Activated T-cell treated with anti-CD3 and anti-CD28 coated beads for 1 hour (primary cell): ENCODE measurements around the gene SSBP2.

Experiments
- DNase-seq: peaks from one replicate; pipeline ENCODE4 v3.0.0-alpha.2; 2020; ENCODE audit warnings: low read depth

Gene SSBP2

DNA sequence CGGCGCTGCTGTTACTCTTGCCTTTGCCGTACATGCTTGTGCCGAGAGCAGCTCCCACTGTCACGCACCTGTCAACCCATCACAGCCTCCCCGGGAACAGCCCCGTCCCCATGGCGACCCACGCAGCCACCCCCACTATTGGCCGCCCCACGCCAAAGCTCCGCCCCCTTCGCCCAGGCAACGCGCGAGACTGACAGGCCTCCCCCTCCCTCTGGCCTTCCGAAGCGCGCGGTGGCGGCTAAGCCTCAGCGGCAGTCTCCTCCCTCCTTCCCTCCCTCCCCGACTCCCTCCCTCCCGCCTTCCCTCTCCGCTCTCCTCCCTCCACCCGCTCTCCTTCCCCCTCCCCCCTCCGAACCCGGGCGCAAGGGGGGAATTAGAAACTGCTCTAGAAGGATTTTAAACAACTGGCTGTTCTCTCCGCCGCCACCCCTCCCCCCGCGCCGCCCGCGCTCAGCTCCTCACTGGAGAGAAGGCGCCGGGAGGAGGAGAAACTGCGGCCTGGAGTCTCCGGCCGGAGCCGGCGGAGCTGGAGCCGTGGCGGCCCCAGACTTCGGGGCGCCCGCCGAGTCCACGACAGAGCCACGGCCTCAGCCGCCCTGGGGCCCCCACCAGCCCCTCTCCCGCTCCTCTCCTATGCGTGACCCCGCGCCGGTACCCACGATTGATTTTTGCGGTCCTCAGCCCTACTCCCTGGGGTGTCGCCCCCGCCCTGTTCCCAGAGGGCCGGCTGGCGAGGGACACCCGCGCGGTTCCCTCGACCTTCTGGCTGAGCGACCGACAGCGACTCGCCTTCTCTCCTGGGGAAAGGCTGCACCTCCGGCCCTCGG lies at the start of gene SSBP2:
SSBP2 (minus strand) TSS at position 89 of the 827 bp plus-strand sequence; CDS start at position 34, 55 bp downstream.
- peak; percentile 100 for DNase-seq

DNA sequence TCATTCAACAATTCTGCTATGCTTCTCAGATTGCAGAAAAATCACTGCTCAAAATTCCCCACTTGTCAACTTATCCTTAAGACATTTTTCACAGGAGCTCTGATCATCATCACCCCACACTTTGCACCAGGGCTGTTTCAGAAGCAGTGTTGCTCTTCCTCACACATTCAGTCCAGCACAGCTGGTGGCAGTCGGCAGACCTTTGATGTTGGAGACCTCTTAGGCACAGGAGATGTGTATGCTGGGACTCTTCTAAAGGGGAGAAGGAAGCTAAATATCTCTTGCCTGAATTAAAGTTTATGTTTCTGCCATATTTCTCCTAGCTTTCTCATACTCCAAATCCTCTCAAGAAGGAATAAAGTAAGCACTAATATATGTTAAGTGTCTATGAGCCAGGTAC lies 44.8 kb upstream of the SSBP2 start:
- DNase-seq: no peak

DNA sequence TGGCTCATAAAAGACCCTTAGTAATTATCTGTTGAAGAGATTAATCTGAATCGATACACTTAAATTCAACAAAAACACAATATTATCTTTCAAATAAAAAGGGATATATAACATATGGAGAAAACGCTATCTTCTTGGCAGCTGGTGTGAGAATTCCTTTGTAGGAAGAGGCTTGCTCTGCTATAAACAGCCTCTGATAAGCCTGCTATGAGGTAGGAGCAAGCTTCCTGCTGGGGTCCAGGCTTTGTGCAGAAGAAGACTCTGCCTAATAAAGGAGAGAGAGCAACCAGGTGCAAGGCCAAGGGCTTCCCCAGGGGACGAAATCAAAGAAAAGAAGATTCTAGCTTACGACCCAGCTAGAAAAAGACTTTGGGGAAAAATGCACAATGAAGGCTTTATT lies 43.3 kb upstream of the SSBP2 start:
- DNase-seq: no peak

DNA sequence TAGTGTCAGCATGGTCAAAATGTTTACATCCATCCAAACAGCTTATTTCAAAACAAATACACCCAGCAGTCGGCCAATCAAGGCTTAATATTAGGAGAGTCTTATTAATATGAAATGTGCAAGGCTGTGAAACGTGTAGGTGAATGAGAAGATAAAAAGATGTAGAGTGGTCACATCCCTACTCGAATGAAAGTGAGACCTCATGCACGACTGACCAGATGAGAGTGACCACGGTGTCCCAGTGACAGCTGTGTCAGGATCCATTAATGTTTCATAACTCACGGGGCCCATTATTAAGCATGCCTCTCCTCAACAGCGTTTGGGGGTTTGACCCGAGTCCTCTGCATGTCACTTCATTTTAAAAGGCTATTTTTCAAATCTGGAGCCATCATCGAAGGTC lies 39.4 kb upstream of the SSBP2 start:
- DNase-seq: no peak

DNA sequence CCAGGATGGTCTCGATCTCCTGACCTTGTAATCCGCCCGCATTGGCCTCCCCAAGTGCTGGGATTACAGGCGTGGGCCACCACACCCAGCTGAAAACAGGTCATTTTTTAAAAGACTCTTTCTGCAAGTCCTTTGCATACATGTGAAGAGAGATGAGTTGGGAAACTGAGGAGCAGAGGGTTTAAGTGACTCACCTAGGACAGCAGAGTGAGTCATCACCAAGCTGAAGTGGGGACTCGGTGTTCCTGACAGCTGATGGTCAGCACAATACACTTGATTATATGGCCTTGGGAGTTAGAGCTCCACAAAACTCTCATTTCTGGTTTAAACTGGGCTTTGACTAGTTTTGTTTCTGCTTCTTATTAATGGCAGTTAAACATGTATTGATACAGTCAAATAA lies 38.1 kb upstream of the SSBP2 start:
- no peak for DNase-seq

DNA sequence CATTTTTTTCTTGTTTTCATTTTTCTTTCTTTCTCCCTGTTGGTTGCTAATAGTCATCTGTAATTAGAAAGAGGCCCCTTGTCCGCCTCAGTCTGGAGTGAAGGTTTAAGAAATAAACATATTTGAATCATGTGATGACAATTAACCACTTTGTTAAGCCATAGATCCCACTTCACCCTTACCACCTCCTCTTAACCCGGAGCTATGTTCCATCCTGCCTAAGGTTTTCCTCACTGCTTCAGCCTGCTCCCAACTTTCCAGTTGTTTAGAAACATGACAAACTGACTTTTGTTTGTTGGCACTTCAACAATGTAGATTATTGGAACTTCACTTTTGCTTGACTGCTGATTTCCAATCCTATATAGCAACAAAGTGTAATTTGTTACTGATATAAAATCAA lies 37.4 kb upstream of the SSBP2 start:
- no peak for DNase-seq

DNA sequence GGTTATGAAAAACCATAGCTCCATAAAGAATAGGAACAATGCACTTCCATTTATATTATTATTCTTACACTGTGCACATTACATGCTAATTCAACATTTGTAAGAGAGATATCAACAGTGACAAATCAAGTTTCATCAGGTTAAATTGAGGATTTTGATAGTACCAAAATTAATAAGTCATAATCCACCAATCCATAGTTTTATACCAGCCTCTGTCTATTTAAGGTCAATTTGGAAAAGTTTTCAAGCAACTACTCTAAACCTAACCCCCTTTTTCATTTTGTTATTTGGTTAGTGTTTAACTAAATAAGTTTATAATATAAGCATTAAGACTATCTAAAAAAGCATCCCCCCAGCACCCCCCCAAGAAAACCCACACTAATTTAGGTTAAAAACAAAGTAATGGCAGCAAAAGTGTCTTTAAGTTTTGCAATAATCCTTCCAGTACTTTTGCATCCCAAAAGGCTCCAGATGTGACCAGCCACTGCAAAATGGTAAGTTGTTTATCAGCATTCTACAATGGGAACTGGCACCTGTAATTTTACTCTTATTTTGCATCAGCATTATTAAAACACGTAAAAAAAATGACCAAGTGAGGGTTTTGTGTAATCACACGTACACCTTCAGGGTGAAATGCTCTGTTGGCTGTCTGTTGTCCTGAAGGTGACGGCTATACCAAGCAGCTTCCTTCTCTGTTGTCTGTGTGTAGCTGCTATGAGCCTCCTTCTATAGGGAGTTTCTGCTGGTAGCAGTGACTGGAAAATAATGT lies 36.8 kb upstream of the SSBP2 start:
- DNase-seq: no peak

DNA sequence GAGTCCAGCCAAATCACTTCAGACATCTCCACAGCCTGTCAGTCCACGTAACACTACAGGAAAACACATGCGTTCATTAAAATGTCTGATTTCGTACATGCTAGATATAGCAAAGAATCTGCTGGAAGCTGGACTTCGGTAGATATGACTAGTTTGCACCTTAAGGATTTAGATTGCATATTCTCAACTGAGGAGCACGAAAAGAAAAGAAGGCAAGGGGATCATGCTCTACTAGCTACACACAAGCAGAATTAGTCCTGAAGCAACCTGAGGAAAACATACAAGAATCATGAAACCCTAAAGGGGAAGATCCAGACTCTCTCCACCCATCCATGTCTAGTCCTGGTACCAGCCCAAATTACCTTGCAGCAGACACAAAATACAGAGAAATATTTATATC lies 36.1 kb upstream of the SSBP2 start:
- no peak for DNase-seq

DNA sequence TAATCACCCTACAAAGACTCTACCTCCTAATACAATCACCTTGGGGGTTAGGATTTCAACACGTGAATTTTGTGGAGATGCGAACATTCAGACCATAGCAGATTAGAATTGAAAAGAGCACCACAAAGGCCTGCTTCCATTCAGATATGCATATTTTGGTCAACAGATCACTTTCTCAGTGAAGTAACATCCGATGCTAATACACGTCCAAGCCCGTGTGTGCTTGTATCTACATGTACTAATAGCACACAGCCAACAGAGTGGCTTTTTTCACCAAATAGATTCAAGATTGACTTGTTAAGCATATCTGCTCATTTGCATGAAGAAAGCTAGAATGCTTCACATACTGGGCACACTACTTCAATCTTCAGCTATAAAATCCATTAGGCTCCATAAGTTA lies 35.6 kb upstream of the SSBP2 start:
- DNase-seq: no peak

DNA sequence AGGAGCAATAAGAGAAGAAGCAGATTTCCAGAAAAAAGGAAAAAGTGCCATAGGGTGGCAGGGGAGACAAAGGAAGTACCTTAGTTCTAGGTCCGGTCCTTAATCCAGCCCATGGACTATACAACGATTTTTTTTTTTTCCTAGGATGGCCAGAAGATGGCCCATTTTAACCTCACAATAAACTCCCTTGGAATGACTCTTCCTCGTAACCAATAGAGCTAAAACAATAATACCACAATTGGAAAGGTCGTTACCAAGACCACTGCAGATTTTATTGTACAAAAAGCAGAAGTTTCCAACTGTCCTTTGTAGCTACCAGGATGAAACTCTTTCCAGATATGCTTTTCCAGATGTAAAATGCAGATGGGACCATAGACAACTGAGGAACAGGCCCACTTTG lies 34.4 kb upstream of the SSBP2 start:
- no peak for DNase-seq

DNA sequence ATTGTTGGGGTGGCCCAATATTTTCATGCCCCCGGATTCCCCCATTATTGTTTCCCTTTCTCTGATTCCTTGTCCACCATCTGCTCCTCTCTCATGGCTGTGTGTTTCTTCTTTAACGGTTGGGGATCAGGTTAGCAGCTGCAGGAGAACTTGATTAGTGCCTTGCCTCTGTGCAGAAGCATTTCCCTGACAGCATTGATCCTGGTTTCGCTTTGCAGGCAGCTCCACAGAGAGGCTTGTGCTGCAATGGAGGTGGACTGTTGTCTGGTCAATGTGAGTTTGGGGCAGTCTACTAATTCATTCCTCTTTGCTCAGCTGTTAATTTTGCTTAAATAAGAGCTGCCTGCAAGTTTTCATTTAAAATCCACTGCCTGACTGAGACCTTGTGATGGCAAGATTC lies 32.5 kb upstream of the SSBP2 start:
- DNase-seq: no peak

DNA sequence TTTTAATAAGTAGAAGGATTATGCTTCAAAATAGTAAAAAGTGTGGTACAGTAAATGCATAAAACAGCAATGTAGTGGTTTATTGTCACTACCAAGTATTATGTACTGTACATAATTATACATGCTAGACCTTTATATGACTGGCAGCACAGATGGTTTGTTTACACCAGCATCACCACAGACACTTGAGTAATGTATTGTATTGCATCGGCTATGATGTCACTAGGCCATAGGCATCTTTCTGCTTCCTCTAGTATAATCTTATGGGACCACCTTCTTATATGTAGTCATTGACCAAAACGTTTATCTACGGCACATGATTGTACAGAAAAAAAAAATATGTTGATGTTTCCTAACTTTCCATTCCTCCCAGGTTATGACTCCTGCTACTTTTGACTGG lies 31.9 kb upstream of the SSBP2 start:
- no peak for DNase-seq

DNA sequence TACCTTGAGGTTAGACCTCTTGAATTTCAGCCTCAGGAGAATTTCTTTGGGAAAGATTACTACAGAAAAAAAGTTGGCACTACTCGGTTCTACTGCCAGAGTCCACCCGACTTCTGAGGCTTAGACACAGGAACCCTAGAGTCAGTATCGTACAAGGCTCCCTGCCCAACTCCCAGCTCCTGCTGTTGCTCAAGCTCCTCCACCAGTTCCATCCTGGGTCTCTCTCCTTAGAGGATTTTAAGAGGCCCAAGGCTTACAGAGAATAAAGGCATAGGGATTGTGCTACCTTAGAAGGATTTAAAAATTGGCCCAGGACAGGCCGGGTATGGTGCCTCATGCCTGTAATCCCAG lies 29.0 kb upstream of the SSBP2 start:
- DNase-seq: no peak

DNA sequence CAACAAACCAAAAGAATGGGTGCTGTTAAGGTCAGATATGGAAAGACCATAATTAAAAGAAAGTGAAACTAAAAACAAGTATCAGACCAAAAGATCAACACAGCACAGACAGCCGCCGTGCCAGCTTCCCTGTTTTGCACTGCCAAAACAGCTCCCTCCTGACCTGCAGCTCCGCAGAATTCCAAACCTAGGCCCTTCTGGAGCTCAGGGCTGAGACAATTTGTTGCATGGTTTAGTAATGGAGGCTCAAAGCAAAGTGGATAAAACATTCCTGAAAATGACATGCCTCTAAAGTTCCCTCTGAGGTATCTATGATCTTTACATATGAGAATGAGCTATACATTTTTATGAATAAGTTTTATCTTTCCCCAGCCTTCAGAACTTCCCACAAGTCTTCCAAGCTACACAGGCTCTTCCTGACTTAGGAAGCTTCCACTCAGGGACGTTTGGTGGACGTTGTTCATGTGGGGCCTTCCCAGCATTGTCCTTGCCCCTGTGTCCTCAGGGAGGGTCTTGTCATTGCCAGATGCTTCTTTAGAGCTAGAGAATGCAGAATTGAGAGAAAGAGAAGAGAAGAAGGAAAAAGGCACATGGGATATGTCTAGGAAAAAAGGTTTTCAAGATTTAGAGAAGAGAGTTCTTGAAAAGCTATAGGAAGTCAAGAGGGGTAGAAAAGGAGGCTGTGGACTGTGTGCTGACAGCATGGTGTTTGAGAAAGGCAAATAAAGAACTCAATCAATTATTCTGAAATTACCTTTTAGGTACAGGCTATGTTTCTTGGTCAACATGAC lies 28.4 kb upstream of the SSBP2 start:
- DNase-seq: peak; percentile 22

DNA sequence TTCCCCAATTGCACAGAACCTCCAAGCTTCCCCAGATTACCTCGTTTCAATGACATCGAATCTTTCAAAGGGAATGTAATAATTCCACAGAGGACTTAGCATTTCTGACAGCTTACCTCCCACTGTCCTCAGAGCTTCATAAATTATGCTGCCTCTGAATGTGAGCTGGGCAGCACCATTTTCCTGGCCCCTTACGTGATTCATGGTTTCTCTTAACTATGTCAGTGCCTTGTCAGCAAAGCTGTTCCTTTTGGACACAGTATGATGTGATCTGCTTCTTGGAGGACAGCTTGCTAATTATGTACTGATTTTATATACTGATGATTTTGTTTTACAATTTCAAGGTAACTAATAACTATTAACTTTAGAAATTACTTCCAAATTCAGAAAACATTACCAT lies 27.7 kb upstream of the SSBP2 start:
- no peak for DNase-seq

DNA sequence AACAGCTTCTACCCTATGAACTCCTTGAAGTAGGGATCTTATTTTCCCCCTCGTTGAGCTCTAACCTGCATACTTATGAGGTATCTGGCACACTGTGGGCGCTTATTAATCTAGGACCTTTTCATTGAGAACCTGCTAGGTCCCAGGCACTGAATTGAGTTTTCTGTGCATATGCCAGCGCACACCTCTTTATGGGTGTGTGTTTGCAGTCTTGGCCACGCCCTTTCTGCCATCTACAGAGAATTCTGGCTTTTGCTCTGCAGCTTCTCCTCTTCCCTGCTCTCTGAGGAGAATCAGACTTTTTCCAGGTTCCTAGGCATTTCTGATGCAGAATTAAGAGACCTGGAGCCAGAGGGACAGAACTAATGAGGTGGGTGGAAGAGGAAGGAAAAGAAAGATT lies 25.4 kb upstream of the SSBP2 start:
- no peak for DNase-seq

DNA sequence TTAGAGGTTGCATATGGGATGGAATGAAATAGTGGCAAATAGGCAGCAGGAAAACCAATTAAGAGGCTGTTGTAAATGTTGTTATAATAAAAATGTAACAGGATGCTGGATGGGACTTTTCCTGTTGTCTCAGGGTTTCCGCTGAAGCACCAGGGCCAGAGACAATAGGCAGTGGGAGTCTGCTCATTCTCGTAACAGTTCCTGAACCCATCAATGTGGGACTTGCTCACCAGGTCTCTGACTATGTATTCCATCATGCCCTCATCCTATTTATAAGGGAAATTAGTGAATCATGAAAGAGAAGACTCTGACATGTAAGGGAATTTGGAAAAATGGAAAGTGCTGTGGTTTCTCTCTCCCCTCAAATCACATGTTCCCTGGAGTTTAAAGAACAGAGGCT lies 23.5 kb upstream of the SSBP2 start:
- DNase-seq: no peak

DNA sequence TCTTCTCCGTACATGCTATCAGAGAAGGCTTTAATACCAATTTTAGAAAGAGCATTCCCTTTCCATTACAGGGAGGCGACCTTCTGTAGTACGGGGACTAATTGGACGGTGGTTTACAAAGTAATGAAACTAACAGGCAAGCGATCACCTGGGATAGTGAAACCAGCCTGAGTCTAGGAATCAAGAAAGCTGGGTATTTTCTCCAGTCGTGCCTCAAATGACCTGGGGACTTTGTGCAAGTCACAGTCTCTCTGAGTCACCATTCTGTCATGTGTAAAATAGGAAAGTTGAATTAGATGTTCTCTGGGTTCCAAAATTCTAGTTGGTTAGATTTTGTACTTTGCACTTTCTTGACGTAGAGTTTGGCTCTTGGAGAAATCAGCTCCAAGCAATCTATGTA lies 22.7 kb upstream of the SSBP2 start:
- no peak for DNase-seq

DNA sequence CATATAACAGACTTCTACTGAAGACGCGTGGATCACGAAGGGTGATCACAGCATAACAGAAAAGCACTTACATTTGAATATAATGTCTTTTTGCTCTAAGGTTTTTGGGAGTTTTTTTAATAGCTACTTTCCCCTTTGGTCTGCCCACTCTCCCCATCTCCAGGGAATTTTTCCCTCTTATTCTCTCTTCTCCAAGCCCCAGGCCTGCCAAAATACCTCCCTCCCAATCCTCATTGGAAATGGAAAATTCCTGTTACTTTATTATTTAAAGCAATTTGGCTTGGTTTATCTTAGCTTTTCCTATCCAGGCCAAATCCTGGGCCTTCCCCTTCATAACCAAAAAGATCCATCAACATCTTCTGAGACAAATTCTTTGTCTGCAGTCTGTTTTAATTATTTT lies 22.3 kb upstream of the SSBP2 start:
- no peak for DNase-seq

DNA sequence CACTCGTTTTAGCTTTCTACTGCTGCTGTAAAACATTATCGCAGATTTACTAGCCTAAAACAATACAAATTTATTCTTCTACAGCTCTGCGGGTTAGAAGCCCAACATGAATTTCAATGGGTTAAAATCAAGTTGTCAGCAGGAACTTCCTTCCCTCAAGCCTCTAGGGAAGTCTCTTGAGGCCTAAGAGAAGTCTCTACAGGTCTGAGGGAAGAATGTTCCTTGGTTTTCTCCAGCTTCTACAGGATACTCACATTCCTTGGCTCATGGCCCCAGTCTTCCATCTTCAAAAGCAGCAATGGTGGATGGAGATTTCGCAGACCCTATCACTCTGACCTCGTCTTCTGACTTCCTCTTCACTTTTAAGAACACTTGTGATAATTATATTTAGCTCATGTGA lies 21.6 kb upstream of the SSBP2 start:
- no peak for DNase-seq

DNA sequence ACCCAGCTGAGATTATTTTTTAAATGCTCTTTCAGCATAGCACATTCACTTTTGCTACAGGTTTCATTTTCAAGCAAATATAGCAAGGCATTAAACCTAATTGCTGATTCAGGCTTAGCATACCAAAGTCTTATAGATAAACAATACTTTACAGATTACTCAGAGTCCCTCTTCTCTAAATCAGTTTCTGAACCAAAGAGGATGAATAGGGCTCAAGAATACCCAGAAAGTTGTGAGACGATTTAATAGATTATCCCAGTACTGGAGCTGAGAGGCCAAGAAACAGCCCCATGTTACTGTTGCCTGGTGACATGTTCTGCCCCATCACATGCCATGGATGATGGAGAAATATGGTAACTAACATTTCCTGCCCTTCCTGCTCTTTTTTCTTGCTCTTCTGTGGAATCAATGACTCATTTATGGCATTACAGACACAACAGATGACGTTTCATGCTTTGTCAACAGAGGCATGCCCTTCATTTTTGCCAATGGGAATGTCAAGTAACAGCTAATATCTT lies 18.1 kb upstream of the SSBP2 start:
- no peak for DNase-seq

DNA sequence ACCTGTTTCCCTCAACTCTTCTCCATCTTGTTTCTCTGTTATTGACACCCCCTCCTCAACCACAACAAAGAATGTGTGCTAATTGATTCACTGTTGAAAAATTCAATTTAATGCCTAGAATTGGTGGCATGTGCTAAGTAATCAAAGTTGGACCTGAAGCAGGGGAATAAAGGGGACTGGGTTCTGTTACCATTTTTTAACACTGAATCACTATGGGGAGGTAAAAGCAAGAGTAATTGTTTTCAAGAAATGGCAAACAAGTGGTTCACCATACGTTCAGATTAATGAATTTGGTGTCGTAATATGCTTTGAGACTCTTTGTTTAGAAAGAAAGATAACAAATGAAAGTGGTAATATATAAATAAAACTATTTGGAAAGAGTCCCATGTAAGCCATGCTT lies 17.0 kb upstream of the SSBP2 start:
- no peak for DNase-seq

DNA sequence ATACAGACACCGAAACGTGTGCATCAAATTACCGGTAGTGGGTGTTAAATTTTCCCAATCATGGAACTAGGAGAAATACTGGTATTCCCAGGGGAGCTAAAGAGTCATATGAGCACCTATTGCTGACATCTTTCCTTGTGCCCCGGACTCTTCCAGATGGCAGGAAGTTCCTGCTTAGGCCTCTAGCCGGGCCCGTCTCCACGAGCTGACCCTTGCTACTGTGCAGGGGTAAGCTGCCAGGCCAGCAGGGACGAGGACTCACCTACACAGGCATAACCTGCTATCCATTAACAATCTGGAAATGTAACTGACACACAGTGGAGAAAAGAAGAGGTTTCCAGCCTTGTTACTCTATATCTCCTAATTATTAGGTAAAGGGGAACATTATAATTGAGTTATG lies 16.2 kb upstream of the SSBP2 start:
- DNase-seq: no peak
